NCI-H226 (cell line): ENCODE measurements around the gene PIM3.

ENCODE experiments used
- DNase-seq: peaks from one replicate; pipeline ENCODE4 v3.0.0-alpha.2; 2015

PIM3 gene

DNA sequence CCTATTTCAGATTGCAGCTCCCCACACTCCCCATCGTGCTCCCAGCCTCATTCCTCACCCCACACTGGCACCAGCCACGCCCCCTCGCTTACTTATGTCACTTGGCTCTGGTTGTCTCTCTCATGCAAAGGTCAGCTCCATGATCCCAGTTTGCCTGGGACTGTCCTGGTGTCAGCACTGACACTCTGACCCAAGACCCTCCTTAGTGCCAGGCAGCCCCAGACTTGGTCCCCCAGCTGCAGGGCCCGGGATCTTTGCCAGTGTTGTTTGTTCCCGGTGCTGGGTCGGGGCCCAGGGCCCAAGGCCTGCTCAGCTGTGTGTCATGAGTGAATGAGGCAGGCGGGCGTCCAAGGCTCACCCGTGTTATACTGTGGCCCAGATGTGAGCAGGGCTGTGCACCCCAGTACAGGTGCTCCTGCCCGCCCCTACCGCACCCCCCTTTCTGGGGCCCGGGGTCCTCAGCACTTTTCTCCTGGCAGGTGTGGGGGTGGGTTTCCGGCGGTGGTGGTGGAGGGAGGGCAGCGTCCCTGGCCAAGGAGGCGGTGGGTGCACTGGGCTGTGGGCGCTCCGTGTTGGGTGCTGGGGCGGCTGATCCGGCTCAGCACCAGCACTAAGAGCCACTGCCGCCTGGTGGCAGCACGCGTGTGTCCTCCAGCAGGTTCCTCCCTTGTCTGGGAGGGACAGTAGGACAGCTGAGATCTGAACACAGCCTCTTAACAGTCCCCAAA, 32.5 kb downstream of the PIM3 start:
- no peak for DNase-seq

DNA sequence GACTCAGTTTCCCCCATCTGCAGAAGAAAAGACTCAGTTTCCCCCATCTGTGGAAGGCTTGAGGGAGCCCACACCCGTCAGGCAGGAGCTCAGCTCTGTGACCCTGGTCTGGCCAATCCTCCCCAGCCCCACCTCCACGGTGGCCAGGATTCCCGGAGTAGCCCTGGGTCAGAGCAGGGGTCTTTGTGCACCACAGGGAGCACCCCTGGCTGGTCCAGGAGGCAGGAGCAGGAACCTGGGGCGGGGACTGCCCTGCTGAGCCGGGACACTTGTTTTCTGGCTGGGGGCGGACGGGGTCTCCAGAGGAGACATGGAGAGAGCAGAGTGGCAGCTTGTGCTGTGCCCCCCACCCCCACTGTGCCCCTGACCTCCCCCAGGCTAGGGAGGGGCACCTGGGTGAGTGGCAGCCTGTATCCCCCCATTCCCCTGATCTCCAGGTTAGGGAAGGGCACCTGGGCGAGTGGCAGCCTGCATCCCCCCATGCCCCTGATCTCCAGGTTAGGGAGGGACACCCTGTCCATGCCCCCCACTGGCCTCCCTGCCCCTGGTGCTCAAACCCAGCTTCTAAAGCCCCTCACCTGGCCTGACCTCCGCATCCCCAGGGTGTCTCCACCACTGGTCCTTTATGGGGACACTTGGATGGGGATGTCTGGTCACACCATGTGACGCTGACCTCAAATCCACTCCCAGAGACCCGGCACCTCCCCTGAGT, 33.2 kb downstream of the PIM3 start:
- DNase-seq = no peak

DNA sequence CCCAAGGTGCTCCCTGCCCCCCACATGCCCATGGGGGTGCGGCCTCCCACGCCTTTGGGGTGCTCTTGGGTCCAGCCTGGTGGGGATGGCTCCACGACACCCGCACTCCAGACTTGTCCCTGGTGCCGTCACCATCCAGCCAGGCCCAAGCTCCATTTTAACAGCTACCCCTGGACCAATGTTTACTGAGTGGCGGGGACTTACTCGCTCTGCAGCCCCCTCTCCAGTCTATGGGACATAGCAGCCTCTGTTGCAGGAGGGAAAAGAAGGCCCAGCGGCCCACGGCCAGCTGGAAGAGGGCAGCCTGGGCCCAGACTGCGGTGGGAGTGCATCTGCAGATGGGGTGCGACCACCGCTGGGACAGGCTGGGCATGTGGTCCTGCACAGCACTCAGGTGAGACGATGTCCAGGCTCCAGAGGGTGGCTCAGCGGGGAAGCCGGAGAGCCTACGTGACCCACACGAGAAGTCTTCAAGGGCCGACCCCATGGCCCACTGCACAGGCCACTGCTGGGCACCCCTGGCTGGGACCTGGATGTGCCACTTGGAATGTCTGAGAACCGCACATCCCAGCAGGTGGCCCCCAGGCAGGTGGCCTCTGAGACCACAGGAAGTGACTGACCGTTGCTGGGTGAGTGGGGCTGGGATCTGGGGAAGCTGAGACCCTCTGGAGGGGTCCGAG, 33.9 kb downstream of the PIM3 start:
- no peak for DNase-seq

DNA sequence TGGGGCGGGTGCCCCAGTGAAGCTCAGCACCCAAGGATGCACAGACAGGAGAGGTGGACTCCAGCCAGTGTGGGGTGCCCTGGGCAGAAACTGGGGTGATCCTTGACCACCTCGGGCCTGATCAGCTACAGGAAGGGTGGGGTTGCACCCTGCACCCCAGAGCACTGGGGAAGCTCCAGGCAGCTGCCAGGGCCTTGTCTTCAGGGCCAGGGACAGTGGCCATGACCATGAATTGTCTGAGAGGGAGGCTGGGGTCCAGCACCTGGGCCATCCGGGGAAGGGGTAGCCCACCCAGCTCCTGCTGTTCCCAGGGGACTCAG, 34.4 kb downstream of the PIM3 start:
- DNase-seq = no peak

DNA sequence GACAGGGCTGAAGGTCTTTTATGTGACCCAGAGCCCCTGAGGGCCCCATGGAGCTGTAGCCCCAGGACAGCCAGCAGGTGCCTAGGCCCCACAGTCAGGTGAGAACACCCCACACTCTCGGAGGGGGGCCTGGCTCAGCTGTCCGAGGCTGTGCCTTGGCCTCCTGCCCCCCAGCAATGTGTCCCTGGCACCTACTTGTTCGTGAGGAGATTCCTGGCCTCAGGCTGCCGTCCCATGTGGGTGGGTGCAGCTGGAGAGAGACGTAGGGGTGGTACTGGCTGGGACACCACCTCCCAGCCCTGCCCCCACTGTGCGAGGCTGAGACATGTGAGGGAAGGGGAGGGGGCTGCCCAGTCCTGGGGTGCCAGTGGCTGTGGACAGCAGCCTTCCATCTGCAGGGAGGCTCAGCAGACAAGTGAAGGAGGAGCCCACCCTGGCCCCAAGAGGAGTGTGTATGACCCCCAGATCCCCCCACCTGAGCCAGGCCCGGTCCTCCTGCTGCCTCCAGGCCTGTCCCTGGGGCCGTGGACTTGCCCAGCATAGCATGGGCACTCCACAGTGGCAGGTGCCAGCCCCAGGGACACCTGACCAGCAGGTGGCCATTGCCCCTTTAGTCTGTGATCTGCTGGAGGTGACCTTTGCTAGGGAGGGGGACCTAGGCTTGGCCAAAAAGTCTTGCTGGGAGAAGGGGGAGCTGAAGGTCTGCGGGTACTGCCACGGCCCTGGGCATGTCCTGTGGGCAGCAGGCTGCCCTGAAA, 35.0 kb downstream of the PIM3 start:
- no peak for DNase-seq

DNA sequence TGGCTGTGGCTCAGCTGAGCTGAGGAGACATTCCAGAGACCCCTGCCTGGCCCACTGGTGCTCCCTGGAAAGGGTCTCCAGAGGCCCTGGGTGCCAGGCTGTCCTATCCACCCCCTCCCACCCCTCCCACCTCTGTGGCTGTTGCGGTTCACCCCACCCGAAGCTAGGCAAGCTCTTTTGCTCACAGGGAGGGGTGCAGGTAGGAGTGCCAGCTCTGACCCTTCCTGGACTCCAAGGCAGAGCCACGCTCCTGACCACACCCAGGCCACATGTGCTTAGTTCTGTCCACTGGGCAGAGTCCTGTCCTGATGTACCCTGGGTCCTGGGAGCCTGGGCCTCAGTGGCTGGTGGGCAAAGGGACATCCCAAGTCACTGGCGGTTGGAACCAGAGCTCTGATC, 35.5 kb downstream of the PIM3 start:
- no peak for DNase-seq

DNA sequence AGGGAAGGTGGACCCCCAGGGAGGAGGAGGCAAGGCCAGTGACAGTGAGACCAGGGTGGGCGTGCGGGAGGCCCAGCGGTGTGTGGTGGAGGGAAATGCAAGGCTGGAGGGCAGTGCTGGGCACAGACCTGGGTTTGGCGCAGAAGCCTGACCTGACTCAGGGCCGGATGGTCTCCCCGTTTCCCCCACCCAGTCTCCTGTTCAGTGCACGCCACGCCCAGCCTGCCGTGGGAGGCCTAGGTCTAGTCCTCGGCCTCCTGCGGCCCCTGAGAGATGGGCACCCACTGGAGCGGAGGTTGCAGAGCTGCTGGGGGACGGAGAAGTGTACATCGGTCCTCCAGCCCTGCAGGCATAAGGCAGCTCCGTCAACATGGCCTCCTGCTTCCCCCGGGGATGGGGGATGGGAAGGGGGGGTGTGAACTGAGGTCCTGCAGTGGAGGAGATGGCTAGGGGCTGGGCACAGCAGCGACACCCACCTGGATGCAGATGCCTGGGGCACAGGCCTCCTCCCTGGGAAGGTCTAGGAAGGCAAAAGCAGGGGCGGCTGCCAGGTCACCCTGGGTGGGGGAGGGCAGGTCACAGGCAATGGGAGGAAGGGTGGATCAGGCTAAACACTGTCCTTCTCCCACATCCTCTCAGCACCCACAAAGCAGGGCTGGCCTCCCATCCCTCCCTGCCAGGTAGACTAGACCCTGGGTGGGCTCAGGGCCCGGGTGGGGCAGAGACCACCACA, 36.1 kb downstream of the PIM3 start:
- no peak for DNase-seq

DNA sequence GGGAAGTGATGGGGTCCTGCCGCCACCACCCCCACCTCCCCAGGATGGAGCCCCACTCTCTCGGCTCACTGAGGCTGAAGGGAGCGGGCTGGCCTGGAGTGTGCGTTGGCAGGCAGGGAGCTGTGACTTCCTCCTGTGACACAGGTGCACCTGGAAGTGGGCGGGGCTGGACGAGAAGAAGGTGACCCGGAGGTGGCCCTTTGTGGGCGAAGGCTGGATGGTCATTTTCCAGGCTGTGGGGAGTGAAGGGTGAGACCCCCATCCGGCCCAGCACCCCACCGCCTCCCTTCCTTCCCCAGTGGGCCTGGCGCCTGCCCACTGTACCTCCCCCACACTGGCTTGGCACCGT, 36.7 kb downstream of the PIM3 start:
- DNase-seq = no peak

DNA sequence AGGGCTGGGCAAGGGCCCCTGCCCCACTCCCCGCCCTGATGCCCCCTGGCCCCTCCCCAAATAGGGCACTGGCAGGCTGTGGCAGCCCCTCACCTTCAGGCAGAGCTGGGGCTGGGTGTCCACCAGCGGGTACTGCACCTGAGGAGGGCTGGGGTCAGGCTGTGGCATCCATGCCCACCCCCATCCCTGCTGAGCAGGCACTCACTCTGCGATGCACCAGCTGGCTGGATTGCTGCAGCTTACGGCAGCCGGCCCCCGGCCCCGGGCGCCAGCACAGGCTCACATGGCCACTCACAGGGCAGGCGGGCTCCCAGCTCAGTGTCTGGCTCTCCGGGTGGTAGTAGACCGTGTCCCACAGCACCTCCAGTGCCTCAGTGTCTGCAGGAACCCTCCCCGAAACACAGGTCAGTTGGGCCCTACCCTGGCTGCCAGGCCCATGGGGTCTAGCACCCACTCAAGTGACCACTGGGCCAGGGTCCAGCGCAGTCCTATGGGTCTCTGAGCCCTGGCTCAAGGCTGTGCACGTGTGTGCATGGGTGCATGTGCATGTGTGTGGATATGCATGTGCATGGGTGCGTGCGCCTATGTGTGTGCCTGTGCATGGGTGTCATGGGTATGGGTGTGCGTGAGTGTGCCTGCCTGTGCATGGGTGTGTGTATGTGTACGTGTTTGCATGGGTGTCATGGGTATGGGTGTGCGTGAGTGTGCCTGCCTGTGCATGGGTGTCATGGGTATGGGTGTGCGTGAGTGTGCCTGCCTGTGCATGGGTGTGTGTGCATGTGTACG, 37.6 kb downstream of the PIM3 start:
- DNase-seq = no peak

DNA sequence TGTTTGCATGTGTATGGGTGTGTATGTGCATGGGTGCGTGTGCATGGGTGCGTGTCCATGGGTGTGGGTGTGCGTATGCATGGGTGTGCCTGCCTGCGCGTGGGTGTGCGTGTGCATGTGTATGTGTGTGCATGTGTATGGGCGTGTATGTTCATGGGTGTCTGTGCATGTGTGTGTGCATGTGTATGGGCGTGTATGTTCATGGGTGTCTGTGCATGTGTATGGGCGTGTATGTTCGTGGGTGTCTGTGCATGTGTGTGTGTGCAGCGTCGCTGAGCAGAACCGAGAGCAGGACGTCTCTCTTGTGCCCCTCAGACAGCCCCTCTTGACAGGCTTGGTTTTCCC, 38.1 kb downstream of the PIM3 start:
- DNase-seq = no peak

DNA sequence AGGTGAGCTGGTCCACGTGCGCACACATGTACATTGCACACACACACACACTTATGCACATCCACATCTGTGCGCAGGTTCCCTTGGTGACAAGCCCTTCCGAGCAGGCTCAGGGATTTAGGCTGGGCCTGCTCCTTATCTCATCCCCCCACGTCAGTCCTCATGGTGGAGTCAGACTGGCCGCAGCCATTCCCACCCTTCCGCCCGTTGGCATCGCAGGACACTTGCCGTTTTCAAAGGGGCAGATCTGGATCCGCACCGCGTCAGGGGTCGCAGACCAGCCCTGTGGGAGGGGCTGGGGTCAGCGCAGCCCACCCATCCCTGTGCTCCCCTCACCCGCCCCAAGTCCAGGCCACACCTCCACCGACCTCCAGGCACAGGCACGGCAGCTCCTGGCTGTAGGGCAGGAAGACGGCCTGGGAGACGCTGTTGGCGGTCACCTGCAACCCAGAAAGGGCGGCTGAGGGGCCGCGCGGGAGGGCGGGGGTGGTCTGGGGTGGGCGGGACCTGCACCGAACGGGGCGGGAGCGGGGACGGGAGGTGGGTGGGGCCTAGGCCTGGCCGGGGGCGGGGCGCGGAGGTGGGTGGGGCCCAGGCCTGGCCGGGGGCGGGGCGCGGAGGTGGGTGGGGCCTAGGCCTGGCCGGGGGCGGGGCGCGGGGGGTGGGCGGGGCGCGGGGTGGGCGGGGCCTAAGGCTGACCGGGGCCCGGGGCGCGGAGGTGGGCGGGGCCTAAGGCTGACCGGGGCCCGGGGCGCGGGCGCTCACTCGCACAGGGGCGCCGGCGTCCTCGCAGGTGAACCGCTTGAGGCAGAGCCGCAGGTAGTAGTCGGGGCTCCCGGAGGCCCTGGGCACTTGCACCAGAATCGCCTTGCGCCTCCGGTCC, 38.7 kb downstream of the PIM3 start:
- no peak for DNase-seq

DNA sequence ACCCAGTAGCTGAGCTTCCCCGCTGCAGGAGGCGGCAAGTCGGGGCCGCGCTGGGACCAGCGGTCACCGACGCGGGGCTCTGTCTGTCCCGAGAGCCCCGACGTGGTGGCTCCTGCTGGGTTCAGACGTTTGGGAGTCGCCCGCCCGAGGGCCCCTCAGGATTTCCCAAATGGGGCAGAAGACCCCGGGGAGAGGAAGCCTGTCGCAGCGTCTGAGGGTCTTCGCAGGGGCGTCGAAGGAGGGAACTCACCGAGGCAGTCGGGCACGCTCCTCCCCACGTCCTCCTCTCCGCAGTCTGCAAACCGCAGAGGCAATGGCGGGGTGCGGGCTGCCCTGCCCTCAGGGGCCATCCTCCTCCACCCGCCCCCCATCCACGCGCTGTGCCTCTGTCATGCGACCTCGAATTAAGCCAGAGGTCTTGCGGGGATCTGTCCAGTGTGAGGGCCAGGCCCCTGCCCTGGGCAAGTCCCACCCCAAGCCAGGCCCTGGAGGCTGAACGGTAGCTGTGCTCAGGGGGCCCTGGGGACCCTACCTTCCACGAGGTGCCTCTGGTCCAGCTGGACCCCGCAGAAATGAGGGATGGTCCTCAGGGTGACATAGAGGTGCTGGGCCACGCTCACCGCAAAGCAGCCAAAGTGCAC, 39.5 kb downstream of the PIM3 start:
- DNase-seq = no peak

DNA sequence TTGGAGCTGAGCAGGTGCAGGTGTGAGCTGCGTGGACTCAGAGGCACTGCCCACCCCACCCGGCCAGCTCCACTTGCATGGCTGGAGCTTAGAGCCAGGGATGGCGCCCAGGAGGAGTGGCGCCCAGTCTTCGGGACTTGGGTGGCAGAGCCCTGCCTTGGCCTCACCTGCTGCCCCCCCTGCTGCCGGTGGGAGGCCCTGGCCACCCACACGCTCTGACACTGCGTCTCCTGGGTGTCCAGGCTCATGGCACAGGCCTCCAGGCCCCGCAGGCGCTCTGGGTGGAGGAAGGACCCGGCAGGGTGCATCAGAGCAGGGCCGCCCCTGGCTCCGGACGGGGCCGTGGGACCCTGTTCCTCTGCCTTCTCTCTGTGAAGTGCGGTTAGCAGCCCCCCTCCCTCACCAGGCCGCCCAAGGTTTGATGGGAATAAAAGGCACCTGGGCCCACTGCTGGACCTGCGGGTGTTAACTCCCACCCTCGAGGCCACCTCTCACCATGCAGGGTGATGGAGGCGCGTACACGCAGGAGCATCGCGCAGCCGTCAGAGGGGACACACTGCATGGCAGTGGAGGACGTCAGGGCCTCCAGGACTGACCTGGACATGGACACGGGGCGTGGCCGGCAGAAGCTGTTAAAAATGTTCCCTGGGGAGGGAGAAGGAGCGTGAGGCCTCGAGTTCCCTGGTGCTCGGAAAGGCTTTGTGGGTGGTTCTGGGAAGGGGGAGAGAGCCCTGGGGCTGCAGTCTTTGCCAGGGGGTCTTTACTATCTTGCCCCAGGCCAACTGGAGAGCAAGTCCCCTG, 40.2 kb downstream of the PIM3 start:
- DNase-seq = no peak

DNA sequence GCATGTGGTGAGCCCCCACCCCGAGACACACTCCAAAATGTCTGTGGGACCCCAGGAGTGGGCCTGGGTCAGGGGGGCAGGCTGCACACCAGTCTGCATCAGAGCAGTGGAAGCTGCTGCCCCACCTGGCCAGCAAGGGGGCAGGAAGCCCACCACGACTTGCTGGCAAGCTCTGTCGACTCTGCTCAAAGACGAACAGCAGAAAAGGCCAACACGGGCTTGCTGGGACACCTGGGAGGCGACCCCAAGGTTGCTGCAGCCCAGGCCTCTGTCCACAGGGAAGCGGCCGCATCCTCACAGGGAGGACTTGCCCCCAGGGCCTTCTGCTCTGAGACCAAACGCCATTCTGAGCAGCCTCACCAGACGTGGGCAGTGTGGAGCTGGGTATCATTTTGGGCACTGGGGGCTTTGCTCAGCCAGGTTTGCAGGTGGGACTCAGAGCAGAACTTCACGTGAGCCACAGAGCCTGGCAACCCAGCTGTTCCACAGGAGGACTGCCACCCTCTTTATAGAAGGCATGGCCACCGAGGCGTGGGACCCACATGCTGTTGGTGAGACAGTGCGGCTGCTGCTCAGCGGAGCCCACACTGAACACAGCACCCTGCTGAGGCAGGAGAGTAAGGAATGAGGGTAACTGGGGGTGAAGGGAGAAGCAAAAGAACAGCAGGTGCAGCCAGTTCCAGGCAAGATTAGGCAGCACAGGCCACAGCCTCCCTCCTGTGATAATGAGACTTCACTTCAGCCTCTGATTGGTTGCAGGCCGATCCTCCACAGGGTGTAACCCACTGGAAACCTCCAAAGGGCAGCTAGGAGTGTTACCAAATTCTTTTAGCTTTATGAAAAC, 41.0 kb downstream of the PIM3 start:
- no peak for DNase-seq

DNA sequence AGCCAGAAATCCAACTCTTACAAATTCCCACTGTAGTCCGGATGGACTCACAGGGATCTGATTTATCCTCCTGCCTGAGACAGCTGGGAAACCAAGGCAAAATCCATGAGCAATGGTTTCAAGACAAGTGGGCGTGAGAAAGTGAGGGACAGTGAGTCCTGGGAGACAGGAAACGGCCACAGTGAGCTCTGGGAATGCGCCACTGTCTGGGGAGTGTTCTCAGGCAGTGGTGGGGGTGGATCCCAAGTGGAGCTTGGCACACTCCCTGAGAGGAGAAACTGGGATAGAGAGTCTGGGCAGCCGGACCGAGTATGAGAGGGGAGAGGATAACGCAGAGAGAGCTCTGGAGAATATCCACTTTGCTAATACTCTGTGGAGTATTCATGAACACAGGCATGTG, 42.2 kb downstream of the PIM3 start:
- no peak for DNase-seq

DNA sequence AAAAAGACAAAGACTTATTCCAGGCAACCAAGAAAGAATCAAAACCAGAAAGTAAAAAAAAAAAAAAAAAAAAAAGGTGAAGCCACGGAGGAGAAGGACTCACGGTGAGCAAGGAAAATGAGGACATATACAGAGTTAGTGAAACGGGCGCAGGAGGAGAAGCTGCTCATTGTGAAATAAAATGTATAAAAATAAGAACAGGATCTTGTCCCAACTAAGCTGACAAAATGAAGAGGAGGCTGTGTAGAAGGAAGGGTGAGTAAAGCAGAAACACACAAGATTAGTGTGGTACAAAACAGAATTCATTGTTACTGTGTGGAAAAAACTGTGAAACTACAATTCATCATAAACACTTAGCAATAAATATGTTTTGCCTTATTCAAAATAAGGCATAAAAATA, 44.3 kb downstream of the PIM3 start:
- no peak for DNase-seq

DNA sequence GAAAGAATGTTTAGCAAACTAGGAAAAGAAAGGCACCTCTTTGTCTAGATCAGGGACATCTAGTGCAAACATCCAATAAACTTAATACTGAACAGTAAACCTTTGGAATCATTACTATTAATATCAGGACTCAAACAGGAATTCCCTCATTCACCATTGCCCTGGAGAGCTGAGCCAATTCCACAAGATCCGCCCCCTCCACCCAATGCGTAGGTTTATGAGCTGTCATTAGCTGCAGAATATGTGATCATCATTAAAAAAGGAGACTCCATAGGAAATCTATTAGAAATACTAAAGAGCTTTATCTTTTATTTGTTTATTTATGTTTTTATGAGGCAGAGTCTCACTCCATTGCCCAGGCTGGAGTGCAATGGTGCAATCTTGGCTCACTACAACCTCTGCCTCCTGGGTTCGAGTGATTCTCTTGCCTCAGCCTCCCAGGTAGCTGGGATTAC, 46.5 kb downstream of the PIM3 start:
- DNase-seq = no peak

DNA sequence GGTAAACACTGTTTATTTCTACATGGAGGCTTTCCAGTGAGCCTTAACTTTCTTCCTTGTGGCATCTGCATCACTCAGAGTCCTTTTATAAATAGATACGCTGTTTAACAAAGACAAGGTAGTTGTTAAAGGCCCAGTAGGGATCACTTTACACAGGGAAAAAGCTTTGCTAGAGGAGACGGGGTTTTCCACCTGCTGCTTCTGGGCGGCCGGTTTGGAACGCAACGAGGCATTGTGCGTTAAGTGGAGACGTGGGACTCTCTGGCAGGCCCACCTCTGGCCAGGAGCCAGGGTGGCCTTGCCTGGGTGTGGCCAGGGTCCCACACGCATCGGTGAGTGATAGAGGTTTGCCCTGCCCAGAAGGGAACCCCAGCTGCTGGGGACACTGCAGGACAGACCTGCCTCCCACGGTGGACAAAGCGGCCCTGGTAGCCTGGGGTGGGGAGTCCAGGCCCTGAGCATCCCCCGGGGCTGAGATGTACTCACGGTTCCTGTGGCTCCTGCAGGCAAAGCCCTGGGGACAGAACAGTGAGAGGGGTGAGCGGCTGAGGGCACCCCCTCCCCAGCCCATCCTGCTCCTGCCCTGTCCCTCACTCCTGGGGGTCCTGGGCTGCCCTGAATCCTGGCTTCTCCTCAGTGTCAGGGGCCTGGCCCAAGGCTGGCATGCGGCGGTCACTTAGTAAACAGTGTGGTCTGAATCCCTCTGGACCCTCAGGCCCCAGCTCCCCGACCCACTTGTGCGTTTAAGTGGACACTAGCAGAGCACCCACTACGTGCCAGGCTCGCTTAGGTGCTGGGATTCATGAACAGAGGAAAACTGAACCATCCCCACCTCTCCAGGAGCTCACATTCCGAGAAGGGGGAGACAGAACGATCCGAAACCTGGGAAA, 47.8 kb downstream of the PIM3 start:
- no peak for DNase-seq
